ENCODE results near the gene LCE6A. TPM values are rescaled to one million over a fixed set of nuclear protein-coding genes. Genes with fewer than 3 reads are reported as not detected.

Gene LCE6A
- total and polyA plus RNA-seq, 9 of the 15 experiments (the other 6 are each of a cell fraction or from before 2014, with no cell fraction given), result not detected

DNA sequence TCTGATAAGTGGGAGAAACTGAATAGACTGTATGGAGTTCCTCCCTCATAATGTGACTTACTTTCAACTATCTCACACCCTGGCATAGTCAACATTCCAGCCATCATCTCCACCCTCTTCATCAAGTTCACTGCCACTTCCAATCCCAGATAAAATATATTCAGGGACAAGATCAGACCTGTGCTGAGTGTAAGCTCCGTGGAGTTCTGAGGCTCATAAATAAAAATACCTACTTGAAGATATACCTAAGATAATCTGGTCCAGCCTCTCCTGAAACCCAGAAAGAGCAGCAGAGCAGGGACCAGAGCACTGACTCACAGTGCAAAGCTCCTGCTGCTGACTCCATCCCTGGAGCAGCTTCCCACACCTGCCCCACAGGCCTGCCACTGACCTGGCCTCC lies 15.4 kb downstream of the LCE6A start:
- in situ Hi-C loops (cut with MboI) (no loop called here), intact Hi-C loops (cut with micrococcal nuclease) (no loop called here)
- 0% methylated on average over 1 of the region's 1 CpG for WGBS (ENCODE audit: insufficient coverage, low coverage, missing lambda C conversion rate)
- ATAC-seq (no peak), DNase-seq (ENCODE audit: extremely low read depth in 1 of 4, low spot score in 3 of 4) (no peak), FAIRE-seq (no peak)
- Histone ChIP-seq H3K79me2 (ENCODE audit: control insufficient read depth, insufficient read depth, low read length) (no peaks in the 10 kb centered on the region), H4K20me1 (replicated peaks; ENCODE audit: control insufficient read depth, insufficient read depth, low read length) (no peaks in the 10 kb centered on the region), H3K36me3 (ENCODE audit: control insufficient read depth, insufficient read depth, low read length) (no peaks in the 10 kb centered on the region), H3K4me1 (replicated peaks in 1 of 2; ENCODE audit: control insufficient read depth in 2 of 2, insufficient read depth in 2 of 2, low read length in 2 of 2) (no peaks in the 10 kb centered on the region), H3K9ac (ENCODE audit: insufficient read depth in 1 of 2, low read depth in 2 of 2, low read length in 2 of 2) (no peak overlapping the region), H2AFZ (ENCODE audit: low read depth, low read length) (no peak overlapping the region), H3K9me3 (replicated peaks; ENCODE audit: control insufficient read depth, insufficient read depth, low read depth, low read length) (no peaks in the 10 kb centered on the region), H3K4me3 (no peak overlapping the region), H3K4me2 (ENCODE audit: insufficient read depth, low read length) (no peak overlapping the region), H3K27ac (ENCODE audit: extremely low read depth, low read depth, low read length) (no peak overlapping the region), H3K27me3 (ENCODE audit: control insufficient read depth in 2 of 2, insufficient read depth in 2 of 2, low read length in 2 of 2) (no peaks in the 10 kb centered on the region), H3K9me1 (ENCODE audit: control insufficient read depth, insufficient read depth, low read length) (no peaks in the 10 kb centered on the region)
- TF ChIP-seq SETDB1 (IDR thresholded peaks at IDR 0.05; ENCODE audit: low read length) (no peak), ZBTB33 (CRISPR knock-in tag; IDR thresholded peaks at IDR 0.05) (no peak), ZNF407 (IDR thresholded peaks at IDR 0.05; ENCODE audit: low read depth) (no peak), STAT5A (IDR thresholded peaks at IDR 0.05; ENCODE audit: borderline replicate concordance, low read length) (no peak), DDX20 (tag; IDR thresholded peaks at IDR 0.05; ENCODE audit: low read depth) (no peak), MEF2D (tag; conservative IDR thresholded peaks at IDR 0.05; ENCODE audit: low read depth) (no peak), ZSCAN32 (CRISPR knock-in tag; IDR thresholded peaks at IDR 0.05) (no peak), HMG20A (CRISPR knock-in tag; conservative IDR thresholded peaks at IDR 0.05) (no peak), JUND (IDR thresholded peaks at IDR 0.05; ENCODE audit: borderline replicate concordance, low read depth, low read length) (no peak), JUND (tag; IDR thresholded peaks at IDR 0.05; ENCODE audit: borderline replicate concordance, low read depth, low read length) (no peak)
- BruUV-seq (replicated peaks), result no TSS peak
- ChIA-PET POLR2A (no interaction called here), CTCF (ENCODE audit: low intra/inter-chr PET ratio) (no interaction called here)
